T-helper 22 cell (primary cell): ENCODE data around the gene YY1.
"Not testable (repeated sequence)": the region's sequence is repeated elsewhere in the genome, so short reads cannot be mapped to it uniquely, and the experiment has no call there.

Source experiments
- DNase-seq: peaks from one replicate; pipeline ENCODE4 v3.0.0-alpha.2; 2020; ENCODE audit warnings: low read depth

The YY1 gene

GRCh38 chr14:100283984-100284881 is 45.3 kb downstream of the YY1 start:
- no peak for DNase-seq

GRCh38 chr14:100285021-100285912 is 46.3 kb downstream of the YY1 start:
- DNase-seq = peak; percentile 62

GRCh38 chr14:100285913-100286400 is 47.0 kb downstream of the YY1 start:
- DNase-seq = no peak

- DNase-seq = no peak
Observed at GRCh38 chr14:100286484-100287191, 47.7 kb downstream of the YY1 start.

GRCh38 chr14:100287202-100287997 is 48.5 kb downstream of the YY1 start:
- no peak for DNase-seq

GRCh38 chr14:100287998-100288295 is 49.0 kb downstream of the YY1 start:
- not testable (repeated sequence) for DNase-seq

- DNase-seq = no peak
Observed at GRCh38 chr14:100288382-100289185, 49.6 kb downstream of the YY1 start.

GRCh38 chr14:100289916-100290606 is 51.1 kb downstream of the YY1 start:
- no peak for DNase-seq

- no peak for DNase-seq
Observed at GRCh38 chr14:100290607-100291304, 51.8 kb downstream of the YY1 start.

GRCh38 chr14:100291305-100292075 is 52.5 kb downstream of the YY1 start:
- no peak for DNase-seq

- no peak for DNase-seq
Observed at GRCh38 chr14:100292301-100292775, 53.4 kb downstream of the YY1 start.

- no peak for DNase-seq
Observed at GRCh38 chr14:100292776-100293461, 54.0 kb downstream of the YY1 start.

GRCh38 chr14:100293497-100294212 is 54.7 kb downstream of the YY1 start:
- no peak for DNase-seq

GRCh38 chr14:100294213-100294962 is 55.4 kb downstream of the YY1 start:
- no peak for DNase-seq

- no peak for DNase-seq
Observed at GRCh38 chr14:100294963-100295330, 56.0 kb downstream of the YY1 start.

GRCh38 chr14:100295376-100296105 is 56.6 kb downstream of the YY1 start:
- no peak for DNase-seq
